Measurements from ENCODE around the gene EDEM3.

Gene EDEM3

GRCh38 chr1:184769241-184769640 is 14.6 kb upstream of the EDEM3 start:
- H3K9me3 ChIP-seq (replicated peaks in 1 of 2; ENCODE audit: control insufficient read depth in 2 of 2, insufficient read depth in 1 of 2, low read depth in 1 of 2, low read length in 2 of 2) = no peaks in the 10 kb centered on the region
- no peaks in the 10 kb centered on the region for H3K36me3 ChIP-seq (replicated peaks in 1 of 2; ENCODE audit: control insufficient read depth in 2 of 2, insufficient read depth in 2 of 2, low read length in 2 of 2)
- no peak overlapping the region for H3K27ac ChIP-seq (replicated peaks; ENCODE audit: low read length)
- no peak overlapping the region for H2BK5ac ChIP-seq (ENCODE audit: low read length)
- no peak overlapping the region for H2BK15ac ChIP-seq (ENCODE audit: low read length)
- H3K4ac ChIP-seq (ENCODE audit: low read length) = no peak overlapping the region
- no peak overlapping the region for H2BK12ac ChIP-seq (ENCODE audit: low read length)
- H3K18ac ChIP-seq (ENCODE audit: low read length) = no peak overlapping the region
- H3K79me1 ChIP-seq (ENCODE audit: low read depth, low read length) = no peaks in the 10 kb centered on the region
- DNase-seq (ENCODE audit: low spot score) = no peak
- no peak overlapping the region for H2AK5ac ChIP-seq (ENCODE audit: low read depth, low read length)
- no peak overlapping the region for H4K91ac ChIP-seq (ENCODE audit: low read depth, low read length, poor library complexity)
- WGBS, 2 donors (ENCODE audit: extremely low coverage in 2 of 2, insufficient read length in 2 of 2, insufficient replicate concordance in 1 of 2) = no CpG with 5 or more reads among the region's 2 CpGs
- H3K4me3 ChIP-seq (ENCODE audit: low read length in 2 of 2) = no peak overlapping the region
- no peaks in the 10 kb centered on the region for H3K4me1 ChIP-seq (ENCODE audit: control insufficient read depth in 2 of 2, insufficient read depth in 1 of 2, low read depth in 1 of 2, low read length in 2 of 2)
- H4K8ac ChIP-seq (ENCODE audit: low read depth, low read length) = no peak overlapping the region
- H3K4me2 ChIP-seq (ENCODE audit: insufficient read depth, low read length, poor library complexity, severe bottlenecking) = no peak overlapping the region
- no peak overlapping the region for H3K14ac ChIP-seq (ENCODE audit: low read length)
- H3K23ac ChIP-seq (ENCODE audit: low read depth, low read length, poor library complexity) = no peak overlapping the region
- H2AFZ ChIP-seq (ENCODE audit: low read length) = no peak overlapping the region
- no peak overlapping the region for H3K9ac ChIP-seq (ENCODE audit: low read depth, low read length, poor library complexity)
- no peaks in the 10 kb centered on the region for H3K27me3 ChIP-seq (ENCODE audit: control insufficient read depth in 3 of 3, insufficient read depth in 3 of 3, low read depth in 1 of 3, low read length in 3 of 3)
- no peak overlapping the region for H2BK120ac ChIP-seq (ENCODE audit: low read depth, low read length)

- Histone ChIP-seq H3K27ac (replicated peaks; ENCODE audit: low read length) (no peak overlapping the region), H2BK5ac (ENCODE audit: low read length) (no peak overlapping the region), H3K36me3 (replicated peaks in 1 of 2; ENCODE audit: control insufficient read depth in 2 of 2, insufficient read depth in 2 of 2, low read length in 2 of 2) (no peaks in the 10 kb centered on the region), H2AK5ac (ENCODE audit: low read depth, low read length) (no peak overlapping the region), H4K8ac (ENCODE audit: low read depth, low read length) (no peak overlapping the region), H3K18ac (ENCODE audit: low read length) (no peak overlapping the region), H3K14ac (ENCODE audit: low read length) (no peak overlapping the region), H3K79me1 (ENCODE audit: low read depth, low read length) (no peaks in the 10 kb centered on the region), H2BK12ac (ENCODE audit: low read length) (no peak overlapping the region), H2BK15ac (ENCODE audit: low read length) (no peak overlapping the region), H3K9ac (ENCODE audit: low read depth, low read length, poor library complexity) (no peak overlapping the region), H3K9me3 (replicated peaks in 1 of 2; ENCODE audit: control insufficient read depth in 2 of 2, insufficient read depth in 1 of 2, low read depth in 1 of 2, low read length in 2 of 2) (no peaks in the 10 kb centered on the region), H2AFZ (ENCODE audit: low read length) (no peak overlapping the region), H3K4me3 (ENCODE audit: low read length in 2 of 2) (no peak overlapping the region), H4K91ac (ENCODE audit: low read depth, low read length, poor library complexity) (no peak overlapping the region), H3K27me3 (ENCODE audit: control insufficient read depth in 3 of 3, insufficient read depth in 3 of 3, low read depth in 1 of 3, low read length in 3 of 3) (no peaks in the 10 kb centered on the region), H3K23ac (ENCODE audit: low read depth, low read length, poor library complexity) (no peak overlapping the region), H3K4me1 (ENCODE audit: control insufficient read depth in 2 of 2, insufficient read depth in 1 of 2, low read depth in 1 of 2, low read length in 2 of 2) (no peaks in the 10 kb centered on the region), H2BK120ac (ENCODE audit: low read depth, low read length) (no peak overlapping the region), H3K4me2 (ENCODE audit: insufficient read depth, low read length, poor library complexity, severe bottlenecking) (no peak overlapping the region), H3K4ac (ENCODE audit: low read length) (no peak overlapping the region)
- DNase-seq (ENCODE audit: low spot score) = no peak
- no CpG with 5 or more reads among the region's 2 CpGs for WGBS, 2 donors (ENCODE audit: extremely low coverage in 2 of 2, insufficient read length in 2 of 2, insufficient replicate concordance in 1 of 2)
These were observed 13.8 kb upstream of the EDEM3 start for GRCh38 chr1:184768467-184768866.

GRCh38 chr1:184767591-184767990 is 12.9 kb upstream of the EDEM3 start:
- Histone ChIP-seq H3K4me3 (ENCODE audit: low read length in 2 of 2) (no peak overlapping the region), H3K4me2 (ENCODE audit: insufficient read depth, low read length, poor library complexity, severe bottlenecking) (no peak overlapping the region), H3K14ac (ENCODE audit: low read length) (no peak overlapping the region), H2BK120ac (ENCODE audit: low read depth, low read length) (no peak overlapping the region), H3K4me1 (ENCODE audit: control insufficient read depth in 2 of 2, insufficient read depth in 1 of 2, low read depth in 1 of 2, low read length in 2 of 2) (no peaks in the 10 kb centered on the region), H3K9me3 (replicated peaks in 1 of 2; ENCODE audit: control insufficient read depth in 2 of 2, insufficient read depth in 1 of 2, low read depth in 1 of 2, low read length in 2 of 2) (no peaks in the 10 kb centered on the region), H3K9ac (ENCODE audit: low read depth, low read length, poor library complexity) (no peak overlapping the region), H4K91ac (ENCODE audit: low read depth, low read length, poor library complexity) (no peak overlapping the region), H3K79me1 (ENCODE audit: low read depth, low read length) (no peaks in the 10 kb centered on the region), H3K23ac (ENCODE audit: low read depth, low read length, poor library complexity) (no peak overlapping the region), H3K27ac (replicated peaks; ENCODE audit: low read length) (no peak overlapping the region), H4K8ac (ENCODE audit: low read depth, low read length) (no peak overlapping the region), H3K36me3 (replicated peaks in 1 of 2; ENCODE audit: control insufficient read depth in 2 of 2, insufficient read depth in 2 of 2, low read length in 2 of 2) (no peaks in the 10 kb centered on the region), H3K4ac (ENCODE audit: low read length) (no peak overlapping the region), H2AFZ (ENCODE audit: low read length) (no peak overlapping the region), H2BK5ac (ENCODE audit: low read length) (no peak overlapping the region), H2BK12ac (ENCODE audit: low read length) (no peak overlapping the region), H2BK15ac (ENCODE audit: low read length) (no peak overlapping the region), H2AK5ac (ENCODE audit: low read depth, low read length) (no peak overlapping the region), H3K18ac (ENCODE audit: low read length) (no peak overlapping the region), H3K27me3 (ENCODE audit: control insufficient read depth in 3 of 3, insufficient read depth in 3 of 3, low read depth in 1 of 3, low read length in 3 of 3) (no peaks in the 10 kb centered on the region)
- no peak for DNase-seq (ENCODE audit: low spot score)
- WGBS, 2 donors (ENCODE audit: extremely low coverage in 2 of 2, insufficient read length in 2 of 2, insufficient replicate concordance in 1 of 2) = no CpG with 5 or more reads among the region's 5 CpGs

GRCh38 chr1:184764483-184764882 is 9.8 kb upstream of the EDEM3 start:
- no peaks in the 10 kb centered on the region for H3K79me1 ChIP-seq (ENCODE audit: low read depth, low read length)
- no peak overlapping the region for H3K27ac ChIP-seq (replicated peaks; ENCODE audit: low read length)
- H3K4ac ChIP-seq (ENCODE audit: low read length) = no peak overlapping the region
- no peaks in the 10 kb centered on the region for H3K4me1 ChIP-seq (ENCODE audit: control insufficient read depth in 2 of 2, insufficient read depth in 1 of 2, low read depth in 1 of 2, low read length in 2 of 2)
- no peak overlapping the region for H3K14ac ChIP-seq (ENCODE audit: low read length)
- no CpG with 5 or more reads among the region's 1 CpG for WGBS, 2 donors (ENCODE audit: extremely low coverage in 2 of 2, insufficient read length in 2 of 2, insufficient replicate concordance in 1 of 2)
- H2AK5ac ChIP-seq (ENCODE audit: low read depth, low read length) = no peak overlapping the region
- H3K27me3 ChIP-seq (ENCODE audit: control insufficient read depth in 3 of 3, insufficient read depth in 3 of 3, low read depth in 1 of 3, low read length in 3 of 3) = no peaks in the 10 kb centered on the region
- H4K91ac ChIP-seq (ENCODE audit: low read depth, low read length, poor library complexity) = no peak overlapping the region
- no peaks in the 10 kb centered on the region for H3K36me3 ChIP-seq (replicated peaks in 1 of 2; ENCODE audit: control insufficient read depth in 2 of 2, insufficient read depth in 2 of 2, low read length in 2 of 2)
- no peak overlapping the region for H3K4me3 ChIP-seq (ENCODE audit: low read length in 2 of 2)
- no peak overlapping the region for H3K9ac ChIP-seq (ENCODE audit: low read depth, low read length, poor library complexity)
- H4K8ac ChIP-seq (ENCODE audit: low read depth, low read length) = no peak overlapping the region
- H2BK12ac ChIP-seq (ENCODE audit: low read length) = no peak overlapping the region
- H3K18ac ChIP-seq (ENCODE audit: low read length) = no peak overlapping the region
- H3K23ac ChIP-seq (ENCODE audit: low read depth, low read length, poor library complexity) = no peak overlapping the region
- no peak overlapping the region for H3K4me2 ChIP-seq (ENCODE audit: insufficient read depth, low read length, poor library complexity, severe bottlenecking)
- no peak overlapping the region for H2BK5ac ChIP-seq (ENCODE audit: low read length)
- no peak overlapping the region for H2BK120ac ChIP-seq (ENCODE audit: low read depth, low read length)
- H2BK15ac ChIP-seq (ENCODE audit: low read length) = no peak overlapping the region
- no peak overlapping the region for H2AFZ ChIP-seq (ENCODE audit: low read length)
- H3K9me3 ChIP-seq (replicated peaks in 1 of 2; ENCODE audit: control insufficient read depth in 2 of 2, insufficient read depth in 1 of 2, low read depth in 1 of 2, low read length in 2 of 2) = no peaks in the 10 kb centered on the region
- no peak for DNase-seq (ENCODE audit: low spot score)
